NCI-H1417 treated with DMSO at 0.1 percent for 48 hours (cell line): ENCODE results near the gene ZNF547.
A peak's percentile ranks its signal among the peaks of the same experiment; 100 is the strongest.
"Not testable (repeated sequence)": the region's sequence is repeated elsewhere in the genome, so short reads cannot be mapped to it uniquely, and the experiment has no call there.

Experiments used
- DNase-seq: peaks from one replicate; lab custom pipeline; 2025; lab: John Stamatoyannopoulos, UW

The ZNF547 gene

DNA sequence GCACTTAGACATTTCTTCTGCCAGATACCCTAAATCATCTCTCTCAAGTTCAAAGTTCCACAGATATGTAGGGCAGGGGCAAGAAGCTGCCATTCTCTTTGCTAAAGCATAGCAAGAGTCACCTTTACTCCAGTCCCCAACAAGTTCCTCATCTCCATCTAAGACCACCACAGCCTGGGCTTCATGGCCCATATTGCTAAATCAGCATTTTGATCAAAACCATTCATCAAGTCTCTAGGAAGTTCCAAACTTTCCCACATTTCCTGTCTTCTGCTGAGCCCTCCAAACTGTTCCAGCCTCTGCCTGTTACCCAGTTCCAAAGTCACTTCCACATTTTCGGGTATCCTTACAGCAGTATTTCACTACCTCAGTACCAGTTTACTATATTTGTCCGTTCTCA is 11.3 kb downstream of the ZNF547 start:
- not testable (repeated sequence) for DNase-seq

DNA sequence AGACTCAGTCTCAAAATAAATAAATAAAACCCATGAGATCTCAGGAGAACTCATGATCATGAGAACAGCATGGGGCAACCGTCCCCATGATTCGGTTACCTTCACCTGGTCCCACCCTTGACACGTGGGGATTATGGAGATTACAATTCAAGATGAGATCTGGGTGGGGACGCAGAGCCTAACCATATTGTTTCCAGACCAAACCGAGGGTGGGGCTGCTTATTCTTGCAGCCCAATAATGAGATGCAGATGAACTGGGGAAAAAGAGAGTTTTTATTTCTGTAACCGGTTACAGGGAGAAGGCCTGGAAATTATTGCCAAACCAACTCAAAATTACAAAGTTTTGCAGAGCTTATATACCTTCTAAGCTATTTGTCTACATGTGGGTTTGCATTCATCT is 12.8 kb downstream of the ZNF547 start:
- no peak for DNase-seq

DNA sequence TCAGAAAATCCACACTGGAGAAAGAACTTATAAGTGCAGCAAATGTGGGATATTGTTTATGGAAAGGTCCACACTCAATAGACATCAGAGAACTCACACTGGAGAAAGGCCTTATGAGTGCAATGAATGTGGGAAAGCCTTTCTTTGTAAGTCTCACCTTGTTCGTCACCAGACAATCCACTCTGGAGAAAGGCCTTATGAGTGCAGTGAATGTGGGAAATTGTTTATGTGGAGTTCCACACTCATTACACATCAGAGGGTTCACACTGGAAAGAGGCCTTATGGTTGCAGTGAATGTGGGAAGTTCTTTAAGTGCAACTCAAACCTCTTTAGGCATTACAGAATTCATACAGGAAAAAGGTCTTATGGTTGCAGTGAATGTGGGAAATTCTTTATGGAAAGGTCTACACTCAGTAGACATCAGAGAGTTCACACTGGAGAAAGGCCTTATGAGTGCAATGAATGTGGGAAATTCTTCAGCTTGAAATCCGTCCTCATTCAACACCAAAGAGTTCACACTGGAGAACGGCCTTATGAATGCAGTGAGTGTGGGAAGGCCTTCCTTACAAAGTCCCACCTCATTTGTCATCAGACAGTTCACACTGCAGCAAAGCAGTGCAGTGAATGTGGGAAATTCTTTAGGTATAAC is 14.3 kb downstream of the ZNF547 start:
- no peak for DNase-seq

DNA sequence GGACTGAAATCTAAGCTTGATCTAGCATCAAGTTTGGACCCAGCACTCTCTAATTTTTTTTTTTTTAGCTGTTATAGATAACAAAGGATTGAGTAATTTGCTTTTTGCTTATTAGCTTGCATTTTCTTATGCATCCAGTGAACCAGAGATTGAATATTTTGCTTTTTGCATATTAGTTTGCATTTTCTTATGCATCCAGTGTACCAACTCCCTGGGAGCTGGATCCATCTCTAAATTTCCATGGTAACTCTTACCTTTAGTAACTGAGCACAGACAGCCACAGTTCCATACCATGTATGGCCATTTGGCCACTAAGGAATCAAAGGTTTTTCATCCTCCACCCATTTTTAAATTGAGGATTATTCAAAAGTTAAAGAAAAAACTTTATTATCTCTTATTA is 17.6 kb downstream of the ZNF547 start:
- no peak for DNase-seq

DNA sequence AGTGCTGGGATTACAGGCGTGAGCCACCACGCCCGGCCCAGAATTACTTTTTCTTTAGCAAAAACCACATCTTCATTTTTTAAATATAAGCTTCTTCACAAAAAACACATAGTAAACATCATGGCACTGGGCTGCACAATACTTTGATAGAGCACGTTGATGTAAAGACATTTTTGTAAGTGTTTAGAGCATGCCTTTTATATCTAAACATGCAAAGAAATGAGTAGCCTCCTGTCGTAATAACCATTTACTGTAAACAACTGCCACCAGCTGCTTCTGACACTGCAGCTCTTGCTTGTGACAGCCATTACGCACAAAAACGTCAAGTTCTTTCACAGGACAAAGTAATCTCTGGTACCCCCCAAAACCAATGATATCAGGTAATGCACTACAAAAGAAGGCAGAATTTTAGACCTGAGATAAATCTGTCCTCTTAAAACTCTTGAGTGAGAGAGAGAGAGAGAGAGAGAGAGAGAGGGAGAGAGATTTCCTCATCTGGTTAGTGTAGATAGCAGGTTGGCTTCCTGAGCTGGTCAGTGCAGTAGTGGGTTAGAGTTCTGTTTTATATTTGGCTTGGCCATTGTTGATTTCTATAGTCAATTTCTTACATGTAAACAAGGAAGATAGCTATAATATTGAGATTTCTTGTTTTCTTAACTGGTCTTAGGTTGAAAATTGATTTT is 19.6 kb downstream of the ZNF547 start:
- no peak for DNase-seq

DNA sequence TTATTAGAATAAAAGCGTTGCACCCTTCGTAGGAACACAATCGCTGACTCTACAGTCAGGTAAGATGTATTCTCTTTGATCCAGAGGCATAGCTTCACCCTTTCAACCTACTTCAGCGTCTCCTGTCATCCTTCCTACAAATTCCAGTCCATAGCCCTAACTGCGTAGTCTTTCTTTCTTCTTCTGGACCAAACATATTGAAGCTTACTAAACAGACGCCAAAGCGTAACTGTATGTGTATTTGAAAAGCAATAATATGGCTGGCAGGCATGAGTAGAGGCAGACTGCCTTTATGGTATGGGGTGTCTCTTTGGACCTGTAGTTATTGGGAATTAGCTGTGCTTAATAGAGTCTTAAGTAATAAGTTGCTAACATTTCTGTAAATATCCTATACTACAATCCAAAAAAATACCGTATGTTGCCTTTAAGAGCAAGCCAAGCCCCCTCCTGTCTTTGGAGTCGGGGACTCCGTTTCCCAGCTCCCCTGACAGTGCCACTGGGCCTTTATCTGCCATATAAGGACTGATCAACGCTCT is 25.9 kb downstream of the ZNF547 start:
- DNase-seq = no peak

DNA sequence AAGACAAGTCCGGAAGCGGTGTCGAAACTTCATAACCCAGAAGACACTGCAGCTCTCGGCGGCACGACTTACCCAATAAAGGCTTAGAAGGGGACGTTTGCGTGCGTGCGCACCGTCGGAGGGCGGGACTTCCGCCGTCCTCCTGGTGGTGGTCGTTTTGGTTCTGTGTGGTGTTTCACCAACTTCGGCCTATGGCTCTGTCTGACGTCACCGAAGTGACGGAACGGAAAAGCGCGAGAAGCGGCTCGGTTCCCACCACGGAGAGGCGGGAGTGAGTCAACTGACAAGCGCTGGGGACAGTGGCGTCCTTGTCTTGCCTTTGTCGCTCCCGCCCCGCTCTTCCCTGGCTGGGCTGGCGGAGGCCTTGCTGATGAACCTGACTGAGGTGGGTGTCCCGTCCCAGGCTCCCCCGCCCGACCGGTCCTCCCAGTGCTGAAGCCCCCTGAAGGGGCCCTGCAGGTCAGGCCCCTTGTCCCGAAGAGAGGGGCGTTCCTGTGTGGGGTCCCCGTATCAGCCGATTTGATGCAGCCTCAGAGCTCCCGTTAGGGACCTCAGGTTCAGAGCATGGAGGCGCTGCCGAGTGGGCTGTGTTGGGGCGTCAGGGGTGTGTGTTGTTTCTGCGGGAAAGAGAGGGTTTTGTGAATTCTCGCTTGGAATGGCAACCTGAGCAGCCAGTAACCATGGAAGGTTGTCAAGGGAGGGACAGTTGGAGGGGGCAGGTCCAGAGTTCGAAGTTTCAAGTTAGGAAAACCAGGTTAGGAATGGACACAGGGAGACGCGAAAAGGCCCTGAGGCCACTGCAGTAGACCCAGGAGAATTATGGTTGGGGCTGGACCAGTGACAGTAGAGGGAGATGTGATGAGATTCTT is 26.6 kb downstream of the ZNF547 start, which contains the start of gene ZNF548:
TSS of gene ZNF548 (plus strand) at position 125 of the 869 bp plus-strand sequence. CDS start at position 371, 246 bp downstream.
- peak; percentile 86 for DNase-seq

DNA sequence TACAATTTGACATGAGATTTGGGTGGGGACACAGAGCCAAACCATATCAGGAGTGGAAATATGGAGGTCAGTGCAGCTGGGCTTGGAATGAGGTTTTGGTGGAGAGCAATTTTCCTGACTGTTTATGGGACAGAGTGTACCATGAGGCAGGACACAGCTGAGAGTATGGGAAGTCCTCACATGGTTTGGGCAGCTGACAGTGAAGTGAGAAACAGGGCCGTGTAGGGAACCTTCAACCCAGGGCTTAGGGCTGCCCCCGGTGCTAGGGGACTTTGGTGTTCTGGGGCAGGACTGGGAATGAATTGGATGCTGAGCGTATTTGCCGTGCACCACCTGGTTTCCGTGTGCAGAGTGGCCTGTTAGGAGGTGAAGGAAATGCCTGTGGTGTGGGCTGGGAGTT is 32.4 kb downstream of the ZNF547 start:
- DNase-seq = no peak

DNA sequence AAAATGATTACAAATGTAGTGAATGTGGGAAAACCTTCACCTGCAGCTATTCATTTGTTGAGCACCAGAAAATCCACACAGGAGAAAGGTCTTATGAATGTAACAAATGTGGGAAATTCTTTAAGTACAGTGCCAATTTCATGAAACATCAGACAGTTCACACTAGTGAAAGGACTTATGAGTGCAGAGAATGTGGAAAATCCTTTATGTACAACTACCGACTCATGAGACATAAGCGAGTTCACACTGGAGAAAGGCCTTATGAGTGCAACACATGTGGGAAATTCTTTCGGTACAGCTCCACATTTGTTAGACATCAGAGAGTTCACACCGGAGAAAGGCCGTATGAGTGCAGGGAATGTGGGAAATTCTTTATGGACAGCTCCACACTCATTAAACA is 35.5 kb downstream of the ZNF547 start:
- no peak for DNase-seq

DNA sequence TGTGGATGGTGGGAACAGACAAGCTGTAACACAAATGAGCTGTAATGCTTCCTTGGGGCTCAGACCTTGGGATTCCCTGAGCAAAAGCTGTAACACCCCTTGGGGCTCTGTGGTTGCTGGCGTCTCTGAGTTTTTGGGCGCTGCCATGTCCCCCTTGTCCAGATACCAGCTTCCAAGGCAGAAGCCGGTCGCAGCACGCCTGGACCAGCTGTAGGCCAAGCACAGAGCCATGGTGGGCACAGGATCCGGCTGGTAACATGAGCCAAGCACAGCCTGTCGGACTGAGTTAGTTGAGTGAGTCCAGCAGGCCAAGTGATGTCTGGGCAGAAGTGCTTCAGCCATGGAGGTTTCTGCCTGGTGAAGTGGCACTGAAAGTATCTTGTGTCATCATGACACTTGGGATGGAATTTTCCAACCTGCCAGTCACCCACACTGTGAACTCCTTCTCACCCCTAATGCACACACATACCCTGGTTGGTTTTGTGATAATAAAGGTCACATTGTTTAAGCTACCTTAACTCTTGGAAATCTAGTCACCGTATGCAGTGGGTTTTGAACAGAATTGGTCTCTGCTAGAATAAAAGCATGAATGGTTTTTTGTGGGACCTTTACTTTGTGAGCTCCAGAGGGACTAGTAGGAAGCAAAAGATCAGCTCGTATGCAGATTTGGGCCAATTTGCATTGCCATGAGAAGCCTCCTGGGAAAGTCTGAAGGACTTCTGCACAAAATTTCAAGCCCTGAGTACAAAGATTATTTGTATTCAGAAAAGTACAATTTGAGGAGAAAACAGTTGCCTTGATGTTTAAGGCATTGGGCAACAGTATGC is 40.6 kb downstream of the ZNF547 start:
- no peak for DNase-seq

DNA sequence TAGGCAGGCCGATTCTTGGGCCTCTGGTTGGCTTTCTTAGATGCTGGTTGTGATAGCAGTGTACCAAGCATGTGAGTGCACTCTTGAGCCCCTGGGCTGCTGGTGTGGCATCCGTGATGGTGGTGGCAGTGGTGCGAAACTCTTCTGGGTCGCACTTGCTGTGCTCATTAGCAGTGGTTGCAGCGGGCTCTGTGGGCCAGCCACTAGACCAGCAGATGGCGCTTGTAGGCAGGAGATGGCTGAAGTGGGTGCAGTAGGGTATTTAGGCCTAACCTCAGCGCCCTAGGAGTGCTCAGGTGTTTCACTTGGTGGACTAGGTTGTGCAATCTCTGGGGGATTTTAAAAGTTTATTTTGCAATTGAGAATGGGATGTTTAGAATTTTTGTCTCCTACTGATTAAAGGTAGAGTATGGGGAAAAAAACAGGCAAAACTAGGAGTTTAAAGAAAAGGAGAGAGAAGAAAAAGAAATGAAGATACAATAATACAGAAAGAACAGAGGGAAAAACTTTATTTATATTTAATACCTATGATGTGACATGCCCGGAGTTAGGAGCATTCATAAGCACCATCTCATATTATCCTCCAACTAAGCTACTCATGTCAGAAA is 43.3 kb downstream of the ZNF547 start:
- DNase-seq = no peak

DNA sequence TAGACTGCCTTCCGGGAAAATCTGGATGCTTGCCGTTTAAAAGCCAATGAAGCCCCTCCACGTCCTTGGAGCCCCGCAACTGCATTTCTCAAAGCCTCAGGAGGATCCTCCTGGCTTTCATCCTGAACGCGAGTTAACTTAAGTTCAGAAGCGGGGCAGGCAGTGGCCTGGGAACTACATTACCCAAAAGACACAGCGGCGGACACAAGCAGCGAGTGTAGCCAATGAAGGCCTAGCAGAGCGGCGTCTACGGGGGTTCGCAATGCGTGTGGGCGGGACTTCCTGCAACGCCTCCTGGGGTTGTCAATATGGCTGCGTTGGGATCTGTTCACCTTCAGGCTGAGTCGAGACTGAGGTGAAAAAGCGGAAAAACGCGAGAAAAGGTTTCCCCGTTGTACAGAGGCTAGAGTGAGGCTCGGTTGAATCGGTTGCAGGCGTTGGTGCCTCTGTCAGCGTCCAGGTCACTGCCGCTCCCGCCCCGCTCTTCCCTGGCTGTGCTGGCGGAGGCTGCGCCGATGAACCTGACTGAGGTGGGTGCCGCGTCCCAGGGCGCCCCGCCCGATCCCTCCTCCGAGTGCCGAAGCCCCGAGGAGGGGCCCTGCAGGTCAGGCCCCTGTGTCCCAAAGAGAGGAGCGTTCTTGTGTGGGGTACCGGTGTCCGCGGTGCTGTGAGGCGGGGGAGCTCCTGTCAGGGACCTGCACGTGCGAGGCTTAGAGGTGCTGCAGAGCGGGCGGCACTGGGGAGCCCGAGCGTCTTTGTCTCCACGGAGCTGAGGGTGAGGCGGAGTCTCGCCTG is 47.7 kb downstream of the ZNF547 start, which contains the start of gene ZNF17:
TSS of gene ZNF17 (plus strand) at position 285 of the 795 bp plus-strand sequence. CDS start 2,455 bp downstream, outside the sequence.
- peak; percentile 15 for DNase-seq

DNA sequence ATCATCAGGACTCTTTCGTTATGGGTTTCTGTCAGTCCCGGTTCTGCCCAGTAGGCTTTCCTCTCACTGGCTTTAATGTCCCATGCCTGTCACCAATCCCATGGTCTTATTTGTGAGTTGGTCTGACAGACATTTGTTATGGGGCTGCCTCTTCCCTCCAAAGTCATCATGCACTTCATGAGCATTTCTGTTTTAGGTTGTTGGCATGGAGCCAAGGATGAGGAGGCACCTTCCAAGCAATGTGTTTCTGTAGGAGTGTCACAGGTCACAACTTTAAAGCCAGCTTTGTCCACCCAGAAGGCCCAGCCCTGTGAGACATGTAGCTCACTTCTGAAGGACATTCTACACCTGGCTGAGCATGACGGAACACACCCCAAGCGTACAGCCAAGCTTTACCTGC is 56.1 kb downstream of the ZNF547 start:
- DNase-seq = no peak

DNA sequence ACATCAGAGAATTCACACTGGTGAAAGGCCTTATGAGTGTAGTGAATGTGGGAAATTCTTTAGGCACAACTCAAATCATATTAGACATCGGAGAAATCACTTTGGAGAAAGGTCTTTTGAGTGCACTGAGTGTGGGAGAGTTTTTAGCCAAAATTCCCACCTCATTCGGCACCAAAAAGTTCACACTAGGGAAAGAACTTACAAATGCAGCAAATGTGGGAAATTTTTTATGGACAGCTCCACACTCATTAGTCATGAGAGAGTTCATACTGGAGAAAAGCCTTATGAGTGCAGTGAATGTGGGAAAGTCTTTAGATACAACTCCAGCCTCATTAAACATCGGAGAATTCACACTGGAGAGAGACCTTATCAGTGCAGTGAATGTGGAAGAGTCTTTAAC is 57.7 kb downstream of the ZNF547 start:
- DNase-seq = no peak
